ENCODE data around the gene PCDH9. TPM values are rescaled to one million over a fixed set of nuclear protein-coding genes. Genes with fewer than 3 reads are reported as not detected.
"Not testable (repeated sequence)": the region's sequence is repeated elsewhere in the genome, so short reads cannot be mapped to it uniquely, and the experiment has no call there.

Gene PCDH9
- total and polyA plus RNA-seq, 2 of the 4 experiments (the other 2 are of a cell fraction), result 2.2 to 10.2 TPM

DNA sequence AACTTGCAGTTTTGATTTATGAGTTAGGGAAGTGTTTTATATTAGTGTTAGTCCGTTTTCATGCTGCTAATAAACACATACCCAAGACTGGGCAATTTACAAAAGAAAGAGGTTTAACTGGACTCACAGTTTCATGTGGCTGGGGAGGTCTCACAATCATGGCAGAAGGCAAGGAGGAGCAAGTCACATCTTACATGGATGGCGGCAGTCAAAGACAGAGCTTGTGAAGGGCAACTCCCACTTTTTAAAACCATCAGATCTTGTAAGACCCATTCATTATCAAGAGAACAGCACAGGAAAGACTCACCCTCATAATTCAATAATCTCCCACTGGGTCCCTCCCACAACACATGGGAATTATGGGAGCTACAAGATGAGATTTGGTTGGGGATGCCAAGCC is 349.0 kb downstream of the PCDH9 start:
- H3K9me1 ChIP-seq (ENCODE audit: insufficient read depth, low read length); H4K91ac ChIP-seq (ENCODE audit: insufficient read depth, low read depth, low read length); H2AFZ ChIP-seq (replicated peaks; ENCODE audit: low read length, poor library complexity); H3K4ac ChIP-seq (ENCODE audit: low read depth, low read length); H3K27ac ChIP-seq (ENCODE audit: insufficient read depth, low read length); H4K20me1 ChIP-seq (ENCODE audit: insufficient read depth, low read length); POLR2A ChIA-PET (ENCODE audit: unreplicated experiment); H3K14ac ChIP-seq (replicated peaks; ENCODE audit: low read depth, low read length); intact Hi-C loops (cut with micrococcal nuclease); H2BK20ac ChIP-seq (ENCODE audit: low read depth, low read length); H2AK9ac ChIP-seq (replicated peaks; ENCODE audit: low read depth, low read length, poor library complexity); dilution Hi-C loops (cut with HindIII; ENCODE audit: low sequenced_read_pairs, unreplicated experiment); BruUV-seq (replicated peaks); H2BK120ac ChIP-seq (ENCODE audit: low read depth, low read length); H3K79me1 ChIP-seq (ENCODE audit: low read depth in 1 of 2, low read length in 2 of 2); H3K56ac ChIP-seq (ENCODE audit: extremely low read depth, insufficient read depth, low read length); H2AK5ac ChIP-seq (ENCODE audit: low read depth, low read length); H2BK5ac ChIP-seq (ENCODE audit: low read depth, low read length, poor library complexity, severe bottlenecking); H4K8ac ChIP-seq (ENCODE audit: low read depth in 2 of 2, low read length in 2 of 2); H3K9me3 ChIP-seq (ENCODE audit: control insufficient read depth, insufficient read depth, low read length); DNase-seq; in situ Hi-C loops (cut with MboI; ENCODE audit: low sequenced_read_pairs); H3K4me2 ChIP-seq (ENCODE audit: low read depth, low read length); H3K9ac ChIP-seq (ENCODE audit: low read depth, low read length); H3K4me1 ChIP-seq (ENCODE audit: control insufficient read depth, insufficient read depth, low read length); H3K4me3 ChIP-seq (ENCODE audit: insufficient read depth, low read depth, low read length); ATAC-seq (ENCODE audit: low read depth); H3K27me3 ChIP-seq (ENCODE audit: control insufficient read depth, insufficient read depth, low read length); H4K5ac ChIP-seq (ENCODE audit: low read depth, low read length); H3K23ac ChIP-seq (ENCODE audit: low read depth, low read length); CTCF ChIA-PET; H3K36me3 ChIP-seq (ENCODE audit: control insufficient read depth, insufficient read depth, low read length); H3K18ac ChIP-seq (ENCODE audit: low read depth, low read length); H2BK15ac ChIP-seq (ENCODE audit: low read depth, low read length): not testable (repeated sequence)
- WGBS, 2 experiments (ENCODE audit: extremely low coverage in 2 of 2, insufficient read length in 1 of 2), result no CpG with 5 or more reads among the region's 2 CpGs

Data from IMR-90 (cell line).